ENCODE measurements around the gene FBXL3. TPM values are rescaled to one million over a fixed set of nuclear protein-coding genes. Genes with fewer than 3 reads are reported as not detected.

FBXL3 gene
- total and polyA plus RNA-seq, 4 donors, result 18.7 to 90.6 (median 35.2) TPM

GRCh38 chr13:77033717-77034302 is 6.9 kb upstream of the FBXL3 start:
- WGBS, 2 donors, result 95 to 96% methylated on average over 4 of the region's 4 CpGs
- H3K4me1 ChIP-seq (ENCODE audit: control insufficient read depth in 5 of 5, insufficient read depth in 5 of 5, low read length in 5 of 5), result no peaks in the 10 kb centered on the region
- H3K4me3 ChIP-seq, result no peak overlapping the region
- H3K27me3 ChIP-seq (ENCODE audit: control insufficient read depth in 3 of 3, insufficient read depth in 3 of 3, low read length in 2 of 3), result no peaks in the 10 kb centered on the region
- H3K9ac ChIP-seq (ENCODE audit: insufficient read depth in 1 of 2, low read length in 2 of 2), result no peak overlapping the region
- H3K27ac ChIP-seq (ENCODE audit: low read depth in 1 of 2, low read length in 1 of 2), result no peak overlapping the region
- H3K36me3 ChIP-seq (ENCODE audit: control insufficient read depth in 4 of 4, insufficient read depth in 4 of 4, low read length in 4 of 4), result no peaks in the 10 kb centered on the region
- no peaks in the 10 kb centered on the region for H3K9me3 ChIP-seq (ENCODE audit: control insufficient read depth in 4 of 4, insufficient read depth in 3 of 4, low read length in 3 of 4)
- TF ChIP-seq CTCF (IDR thresholded peaks at IDR 0.05; ENCODE audit: control extremely low read depth, extremely low read depth), result no peak
- no peak for ATAC-seq (ENCODE audit: insufficient read depth, low FRiP score)
- no peak for DNase-seq

DNA sequence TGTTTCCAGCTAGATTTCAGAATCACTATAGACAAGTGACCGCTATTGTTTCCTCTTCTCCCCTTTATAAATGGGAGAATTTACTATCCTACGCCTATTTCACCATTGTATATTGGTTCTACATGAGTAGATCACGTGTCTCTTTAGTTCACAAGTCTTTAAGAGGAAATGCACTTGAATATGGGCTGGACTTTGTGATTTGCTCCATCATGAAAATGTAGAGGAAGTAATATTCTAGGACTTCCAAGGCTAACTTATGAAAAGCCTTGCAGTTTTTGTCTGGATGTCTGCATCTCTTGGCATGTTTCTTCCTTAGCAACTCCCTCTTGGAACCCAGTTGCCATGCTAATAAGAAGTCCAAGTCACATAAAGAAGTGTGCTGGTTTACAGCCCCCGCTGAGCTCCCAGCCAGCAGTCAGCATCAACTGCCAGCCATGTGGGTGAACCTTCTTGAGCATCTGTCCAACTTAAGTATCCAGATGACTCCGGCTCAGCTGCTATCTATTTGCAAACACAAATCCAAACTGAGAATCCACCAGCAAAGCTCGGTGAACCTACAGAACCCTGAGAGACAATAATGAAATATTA is 4.8 kb upstream of the FBXL3 start:
- DNase-seq, result no peak
- TF ChIP-seq CTCF (IDR thresholded peaks at IDR 0.05; ENCODE audit: control extremely low read depth, extremely low read depth), result no peak
- WGBS, 2 donors, result 93 to 97% methylated on average over 6 of the region's 6 CpGs
- no peaks in the 10 kb centered on the region for H3K36me3 ChIP-seq (ENCODE audit: control insufficient read depth in 4 of 4, insufficient read depth in 4 of 4, low read length in 4 of 4)
- no peak overlapping the region for H3K9ac ChIP-seq (ENCODE audit: insufficient read depth in 1 of 2, low read length in 2 of 2)
- H3K27me3 ChIP-seq (ENCODE audit: control insufficient read depth in 3 of 3, insufficient read depth in 3 of 3, low read length in 2 of 3), result no peaks in the 10 kb centered on the region
- no peaks in the 10 kb centered on the region for H3K9me3 ChIP-seq (ENCODE audit: control insufficient read depth in 4 of 4, insufficient read depth in 3 of 4, low read length in 3 of 4)
- H3K4me1 ChIP-seq (ENCODE audit: control insufficient read depth in 5 of 5, insufficient read depth in 5 of 5, low read length in 5 of 5), result peaks cover 0 to 10% (median 4%) of the 10 kb centered on the region in 5 donors
- no peak overlapping the region for H3K4me3 ChIP-seq
- no peak for ATAC-seq (ENCODE audit: insufficient read depth, low FRiP score)
- no peak overlapping the region for H3K27ac ChIP-seq (ENCODE audit: low read depth in 1 of 2, low read length in 1 of 2)

DNA sequence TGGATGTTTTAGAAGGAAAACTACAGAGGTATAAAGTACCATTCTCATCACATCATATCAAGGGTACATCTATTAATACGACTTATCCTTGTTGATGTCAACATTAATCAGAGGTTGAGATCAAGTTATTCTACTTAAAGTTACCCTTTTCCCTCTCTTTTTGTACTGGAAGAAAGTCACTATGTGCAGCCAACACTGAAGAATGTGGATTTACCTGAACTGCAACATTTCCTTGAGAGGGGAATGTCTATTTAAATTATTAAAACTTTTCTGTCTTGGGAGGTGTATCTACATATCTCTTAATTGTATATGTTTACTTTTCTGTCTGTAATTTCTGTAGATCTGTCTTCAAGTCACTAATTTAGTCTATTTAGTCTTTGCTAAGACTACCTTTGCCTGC is 2.5 kb upstream of the FBXL3 start:
- Histone ChIP-seq H3K27ac (ENCODE audit: low read depth in 1 of 2, low read length in 1 of 2) (no peak overlapping the region), H3K9me3 (ENCODE audit: control insufficient read depth in 4 of 4, insufficient read depth in 3 of 4, low read length in 3 of 4) (no peaks in the 10 kb centered on the region), H3K4me3 (no peak overlapping the region), H3K36me3 (ENCODE audit: control insufficient read depth in 4 of 4, insufficient read depth in 4 of 4, low read length in 4 of 4) (no peaks in the 10 kb centered on the region), H3K4me1 (ENCODE audit: control insufficient read depth in 5 of 5, insufficient read depth in 5 of 5, low read length in 5 of 5) (peaks cover 0 to 24% (median 6%) of the 10 kb centered on the region in 5 donors), H3K27me3 (ENCODE audit: control insufficient read depth in 3 of 3, insufficient read depth in 3 of 3, low read length in 2 of 3) (no peaks in the 10 kb centered on the region), H3K9ac (ENCODE audit: insufficient read depth in 1 of 2, low read length in 2 of 2) (no peak overlapping the region)
- no peak for TF ChIP-seq CTCF (IDR thresholded peaks at IDR 0.05; ENCODE audit: control extremely low read depth, extremely low read depth)
- WGBS, 2 donors, result 83 to 85% methylated on average over 1 of the region's 1 CpG
- DNase-seq, result peak in 2 of 3 donors; percentile 22 to 60
- no peak for ATAC-seq (ENCODE audit: insufficient read depth, low FRiP score)
